ENCODE data around the gene NUDT8. TPM values are rescaled to one million over a fixed set of nuclear protein-coding genes. Genes with fewer than 3 reads are reported as not detected.

Gene NUDT8
- total RNA-seq, 1 experiment from 2014 or later: 6.9 TPM

DNA sequence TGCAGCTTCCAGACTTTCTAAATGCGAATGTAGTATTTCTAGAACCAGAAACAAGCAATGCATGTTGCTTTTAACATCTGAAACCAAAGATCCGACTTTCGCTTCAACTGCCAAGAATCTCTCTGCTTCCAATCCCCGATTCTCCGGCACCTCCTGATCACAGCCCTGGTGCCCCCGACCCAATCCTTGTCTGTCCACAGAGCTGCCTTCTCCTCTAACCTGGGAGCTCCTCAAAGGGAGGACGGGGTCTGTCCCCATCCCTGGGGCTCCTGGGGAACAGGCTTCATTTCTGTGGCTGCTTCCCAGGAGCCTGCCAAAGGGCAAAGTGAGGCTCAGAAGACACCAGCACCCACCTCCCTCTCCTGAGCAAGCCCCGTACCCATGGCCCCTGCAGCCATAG is 44.2 kb upstream of the NUDT8 start:
- intact Hi-C loops (cut with micrococcal nuclease): no loop called here
- no peak for DNase-seq (ENCODE audit: unreplicated experiment)
- Mint-ChIP-seq H3K27me3 (ENCODE audit: insufficient read depth, unreplicated experiment) (peaks cover 49% of the 10 kb centered on the region), H3K27ac (ENCODE audit: low read depth, unreplicated experiment) (no peak overlapping the region), H3K9me3 (ENCODE audit: unreplicated experiment) (peaks cover 8% of the 10 kb centered on the region), H3K36me3 (ENCODE audit: insufficient read depth, unreplicated experiment) (no peaks in the 10 kb centered on the region), H3K4me1 (ENCODE audit: insufficient read depth, unreplicated experiment) (no peaks in the 10 kb centered on the region), H3K4me3 (ENCODE audit: unreplicated experiment) (no peak overlapping the region)
- TF ChIP-seq, protein P1, sequence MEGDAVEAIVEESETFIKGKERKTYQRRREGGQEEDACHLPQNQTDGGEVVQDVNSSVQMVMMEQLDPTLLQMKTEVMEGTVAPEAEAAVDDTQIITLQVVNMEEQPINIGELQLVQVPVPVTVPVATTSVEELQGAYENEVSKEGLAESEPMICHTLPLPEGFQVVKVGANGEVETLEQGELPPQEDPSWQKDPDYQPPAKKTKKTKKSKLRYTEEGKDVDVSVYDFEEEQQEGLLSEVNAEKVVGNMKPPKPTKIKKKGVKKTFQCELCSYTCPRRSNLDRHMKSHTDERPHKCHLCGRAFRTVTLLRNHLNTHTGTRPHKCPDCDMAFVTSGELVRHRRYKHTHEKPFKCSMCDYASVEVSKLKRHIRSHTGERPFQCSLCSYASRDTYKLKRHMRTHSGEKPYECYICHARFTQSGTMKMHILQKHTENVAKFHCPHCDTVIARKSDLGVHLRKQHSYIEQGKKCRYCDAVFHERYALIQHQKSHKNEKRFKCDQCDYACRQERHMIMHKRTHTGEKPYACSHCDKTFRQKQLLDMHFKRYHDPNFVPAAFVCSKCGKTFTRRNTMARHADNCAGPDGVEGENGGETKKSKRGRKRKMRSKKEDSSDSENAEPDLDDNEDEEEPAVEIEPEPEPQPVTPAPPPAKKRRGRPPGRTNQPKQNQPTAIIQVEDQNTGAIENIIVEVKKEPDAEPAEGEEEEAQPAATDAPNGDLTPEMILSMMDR (IDR thresholded peaks at IDR 0.05; ENCODE audit: unreplicated experiment): no peak
- ChIA-PET POLR2A (interaction anchor here (1.3 kb wide), 1 partner anchor 21 kb away, joined by 3 read pairs; no protein-coding TSS in a partner anchor), CTCF (interaction anchor here (0.5 to 1.5 kb wide), 3 partner anchors 10 to 14 kb away, joined by 3 to 5 read pairs (median 4); no protein-coding TSS in a partner anchor)
- BruUV-seq (replicated peaks): no TSS peak

DNA sequence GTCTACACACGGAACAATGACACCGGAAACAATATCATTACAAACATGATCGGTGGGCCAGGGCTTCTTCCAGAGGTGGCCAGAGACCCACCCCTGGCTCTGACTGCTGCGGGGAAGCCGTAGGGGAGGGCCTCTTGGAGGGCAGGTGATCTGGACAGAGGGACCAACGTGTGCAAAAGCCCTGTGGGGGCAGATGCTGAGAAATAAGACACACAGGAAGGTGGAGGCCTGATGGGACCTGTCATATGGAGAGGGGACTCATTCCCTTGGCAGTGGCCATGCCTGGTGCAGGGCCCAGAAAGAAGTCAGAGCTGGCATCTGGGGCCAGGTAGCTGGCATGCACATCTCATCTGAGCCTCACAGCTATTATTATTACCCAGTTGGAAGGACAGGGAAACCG is 43.6 kb upstream of the NUDT8 start:
- no TSS peak for BruUV-seq (replicated peaks)
- DNase-seq (ENCODE audit: unreplicated experiment): no peak
- no peaks in the 10 kb centered on the region for H3K4me1 Mint-ChIP-seq (ENCODE audit: insufficient read depth, unreplicated experiment)
- ChIA-PET CTCF (interaction anchor here (1.4 to 1.5 kb wide), 2 partner anchors 14 to 40 kb away, joined by 3 to 5 read pairs; no protein-coding TSS in a partner anchor), POLR2A (interaction anchor here (1.3 kb wide), 1 partner anchor 20 kb away, joined by 3 read pairs; no protein-coding TSS in a partner anchor)
- H3K4me3 Mint-ChIP-seq (ENCODE audit: unreplicated experiment): no peak overlapping the region
- peaks cover 48% of the 10 kb centered on the region for H3K27me3 Mint-ChIP-seq (ENCODE audit: insufficient read depth, unreplicated experiment)
- intact Hi-C loops (cut with micrococcal nuclease): no loop called here
- no peaks in the 10 kb centered on the region for H3K36me3 Mint-ChIP-seq (ENCODE audit: insufficient read depth, unreplicated experiment)
- no peak overlapping the region for H3K27ac Mint-ChIP-seq (ENCODE audit: low read depth, unreplicated experiment)
- TF ChIP-seq, protein P1 (IDR thresholded peaks at IDR 0.05; ENCODE audit: unreplicated experiment): no peak
- peaks cover 8% of the 10 kb centered on the region for H3K9me3 Mint-ChIP-seq (ENCODE audit: unreplicated experiment)

DNA sequence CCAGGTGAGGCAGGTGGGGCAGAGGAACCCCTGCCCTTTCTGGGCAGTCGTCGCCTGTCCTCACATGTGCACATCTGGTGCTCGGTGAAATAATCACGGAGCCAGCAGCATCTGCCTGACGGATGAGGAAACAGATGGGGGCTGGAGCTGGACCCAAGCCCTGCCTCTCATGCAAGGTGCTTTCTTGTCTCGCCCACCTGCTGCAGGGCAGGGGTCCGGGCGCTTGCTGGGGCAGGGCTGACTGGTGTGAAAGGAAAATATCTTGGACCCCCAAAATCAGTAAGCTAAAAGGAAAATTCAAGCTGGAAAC is 41.4 kb upstream of the NUDT8 start:
- intact Hi-C loops (cut with micrococcal nuclease): no loop called here

DNA sequence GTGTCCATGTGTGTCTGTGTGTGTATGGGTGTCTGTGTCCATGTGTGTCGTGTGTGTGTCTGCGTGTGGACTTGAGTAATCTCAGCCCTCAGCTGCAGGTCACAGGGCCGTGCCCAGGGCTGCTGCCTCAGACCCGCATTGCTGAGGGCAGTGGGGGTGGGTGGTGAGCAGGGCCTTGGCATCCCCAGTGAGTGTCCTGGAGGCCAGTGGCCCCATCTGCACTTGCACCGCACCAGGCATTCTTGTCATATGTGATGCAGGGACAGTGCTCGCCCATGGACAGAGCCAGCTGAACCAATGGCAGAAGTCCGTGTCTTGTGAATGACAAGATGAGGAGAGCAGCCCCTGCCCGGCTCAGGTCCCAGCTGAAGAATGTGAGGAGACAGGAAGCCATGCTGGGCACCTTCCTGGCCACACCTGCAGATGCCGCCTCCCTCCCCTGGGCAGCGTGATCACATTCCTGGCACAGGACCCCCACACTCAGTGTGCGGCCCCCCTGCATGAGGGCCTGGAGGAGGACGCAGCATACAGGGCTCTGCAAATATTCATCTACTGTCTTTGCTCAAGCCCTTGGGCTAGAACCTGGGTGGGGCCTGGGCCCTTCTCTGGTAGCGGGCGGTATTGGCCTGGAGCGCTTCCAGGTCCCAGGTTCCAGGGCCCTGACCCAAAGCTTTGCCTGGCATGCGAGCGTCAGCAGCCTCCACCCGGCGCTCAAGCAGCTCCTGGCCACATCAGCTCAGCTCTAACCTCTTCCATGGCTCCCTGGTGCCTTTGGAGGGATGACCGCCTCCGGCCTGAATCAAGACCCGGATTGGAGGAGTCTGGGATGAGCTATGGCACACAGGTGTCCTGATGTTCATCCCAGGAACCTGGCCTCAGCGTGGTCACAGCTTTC is 40.8 kb upstream of the NUDT8 start:
- Mint-ChIP-seq H3K4me1 (ENCODE audit: insufficient read depth, unreplicated experiment) (no peaks in the 10 kb centered on the region), H3K4me3 (ENCODE audit: unreplicated experiment) (no peak overlapping the region), H3K27me3 (ENCODE audit: insufficient read depth, unreplicated experiment) (peaks cover 21% of the 10 kb centered on the region), H3K9me3 (ENCODE audit: unreplicated experiment) (no peaks in the 10 kb centered on the region), H3K27ac (ENCODE audit: low read depth, unreplicated experiment) (no peak overlapping the region), H3K36me3 (ENCODE audit: insufficient read depth, unreplicated experiment) (no peaks in the 10 kb centered on the region)
- TF ChIP-seq, protein P1 (IDR thresholded peaks at IDR 0.05; ENCODE audit: unreplicated experiment): no peak
- no peak for DNase-seq (ENCODE audit: unreplicated experiment)
- POLR2A ChIA-PET: no interaction called here
- no TSS peak for BruUV-seq (replicated peaks)
- CTCF ChIA-PET: interaction anchor here (0.6 to 0.7 kb wide), 2 partner anchors 19 to 616 kb away, joined by 3 to 4 read pairs; no protein-coding TSS in a partner anchor
- intact Hi-C loops (cut with micrococcal nuclease): no loop called here

More for the DNA sequence above, 41.4 kb upstream of the NUDT8 start:
- ChIA-PET CTCF (interaction anchor here (0.6 to 0.7 kb wide), 3 partner anchors 19 to 616 kb away, joined by 3 to 4 read pairs (median 3); no protein-coding TSS in a partner anchor), POLR2A (no interaction called here)
- DNase-seq (ENCODE audit: unreplicated experiment): no peak
- Mint-ChIP-seq H3K27ac (ENCODE audit: low read depth, unreplicated experiment) (no peak overlapping the region), H3K4me1 (ENCODE audit: insufficient read depth, unreplicated experiment) (no peaks in the 10 kb centered on the region), H3K9me3 (ENCODE audit: unreplicated experiment) (peaks cover 2% of the 10 kb centered on the region), H3K27me3 (ENCODE audit: insufficient read depth, unreplicated experiment) (peaks cover 26% of the 10 kb centered on the region), H3K4me3 (ENCODE audit: unreplicated experiment) (no peak overlapping the region), H3K36me3 (ENCODE audit: insufficient read depth, unreplicated experiment) (no peaks in the 10 kb centered on the region)
- no TSS peak for BruUV-seq (replicated peaks)
- TF ChIP-seq, protein P1 (IDR thresholded peaks at IDR 0.05; ENCODE audit: unreplicated experiment): no peak
